Esophagus squamous epithelium (tissue), 5 donors: ENCODE data around the gene CPLANE2. TPM values are rescaled to one million over a fixed set of nuclear protein-coding genes. Genes with fewer than 3 reads are reported as not detected.

Experiments
- DNase-seq: peaks from one replicate; lab custom pipeline; 2025; lab: John Stamatoyannopoulos, UW
- H3K27ac ChIP-seq, 4 donors: fragments of 200-600 bp; sonication (generic); one replicate each; pipeline ENCODE4 v1.5.1; 2016 to 2019; ENCODE audit warnings: mild to moderate bottlenecking in 1 of 4
- H3K27me3 ChIP-seq, 4 donors: fragments of 200-600 bp; sonication (generic); 1 replicate in 3 of 4; 2 replicates in 1 of 4; pipeline versions ENCODE4 v1.5.1 to v1.6.0; 2017 to 2021; ENCODE audit warnings: antibody characterized with exemption in 1 of 4
- H3K36me3 ChIP-seq, 3 donors: fragments of 200-600 bp; sonication (generic); one replicate each; pipeline ENCODE4 v1.5.1; 2016 to 2019
- H3K4me1 ChIP-seq, 3 donors: fragments of 200-600 bp; sonication (generic); one replicate each; pipeline ENCODE4 v1.5.1; 2017 to 2019
- H3K4me3 ChIP-seq, 4 donors: fragments of 200-600 bp; sonication (generic); 1 replicate in 3 of 4; 2 replicates in 1 of 4; pipeline ENCODE4 v1.5.1; 2016 to 2019; ENCODE audit warnings: mild to moderate bottlenecking in 2 of 4, moderate library complexity in 1 of 4
- H3K9me3 ChIP-seq, 3 donors: fragments of 200-600 bp; sonication (generic); one replicate each; pipeline ENCODE4 v1.5.1; 2016 to 2019
- POLR2A ChIP-seq, 4 donors: fragments of 450-650 bp; IDR thresholded peaks; one replicate each; pipeline ENCODE4 v1.6.1; 2017; ENCODE audit warnings: antibody characterized with exemption in 4 of 4, mild to moderate bottlenecking in 4 of 4, moderate library complexity in 3 of 4
- WGBS, 2 donors: methylation state at CpG; one replicate each; pipeline ENCODE4 v1.1.5; 2018; 5-methylcytosine and 5-hydroxymethylcytosine counted together
- intact Hi-C: fragments of 100-400 bp; cut with DNase I; formaldehyde crosslinking; loops from one replicate; pipeline ENCODE4 v1.15.0; 2022
- total RNA-seq, 4 donors: library from RNA; depleted of rRNA; stranded (reverse); fragments of >200 nt; gene quantifications; one replicate each; pipeline ENCODE4 v1.1.0, GENCODE V29; 2016
- TF ChIP-seq, protein P1 (sequence below), 6 experiments: fragments of 450-650 bp in 4 of 6; fragments of 200-600 bp in 2 of 6; sonication (generic) in 2 of 6; IDR thresholded peaks; one replicate each; pipeline ENCODE4 v1.5.1; 2016 to 2019; ENCODE audit warnings: antibody characterized with exemption in 6 of 6, mild to moderate bottlenecking in 4 of 6, moderate library complexity in 4 of 6
- donor health status: DM: yes; HTN: yes; CAD: no.

The CPLANE2 gene
- total RNA-seq, 4 donors from 2014 or later, result 3.6 to 5.6 (median 3.9) TPM

DNA sequence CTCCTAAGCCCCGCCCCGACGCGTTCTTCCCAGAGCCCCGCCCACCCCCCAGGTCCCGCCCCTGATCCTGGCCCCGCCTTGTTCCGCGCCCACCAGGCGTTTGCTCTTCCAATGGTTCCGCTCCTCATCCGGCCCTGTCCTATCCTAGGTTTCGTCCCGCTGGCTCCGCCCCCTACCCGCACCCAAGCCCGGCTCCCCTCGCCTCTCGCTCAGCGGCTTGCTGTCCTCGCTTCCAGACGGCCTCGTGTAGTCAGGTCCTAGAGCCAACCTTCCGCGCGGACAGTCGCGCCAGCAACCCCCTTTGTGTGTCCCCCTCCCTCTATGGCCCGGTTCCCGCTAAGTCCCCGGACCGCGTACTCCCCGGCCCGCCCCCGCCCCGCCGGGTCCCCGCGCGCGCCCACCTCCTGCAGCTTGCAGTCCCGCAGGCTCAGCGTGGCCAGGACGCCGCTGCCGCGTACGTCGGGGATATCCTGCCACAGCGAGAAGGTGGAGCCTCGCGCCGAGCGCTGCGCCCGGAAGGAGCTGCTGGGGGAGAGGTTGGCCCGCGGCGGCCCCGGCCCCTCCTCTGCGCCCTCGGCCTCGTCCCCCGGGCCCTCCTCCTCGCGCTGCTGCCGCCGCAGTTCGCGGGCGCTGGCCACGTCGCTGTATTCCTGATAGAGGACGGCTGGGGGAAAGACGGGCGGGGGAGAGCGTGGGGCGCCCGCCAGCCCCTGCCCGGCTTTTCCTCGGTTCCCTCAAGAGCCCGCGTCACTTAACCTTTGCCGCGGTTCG, 30.3 kb downstream of the CPLANE2 start:
- intact Hi-C loops, result loop anchor here (5.0 kb wide), 1 partner anchor 36 kb away; no protein-coding TSS in a partner anchor
- Histone ChIP-seq H3K9me3 (no peaks in the 10 kb centered on the region), H3K36me3 (peaks cover 0 to 33% (median 8%) of the 10 kb centered on the region in 3 donors), H3K4me1 (peaks cover 32 to 66% (median 36%) of the 10 kb centered on the region in 3 donors), H3K27me3 (no peaks in the 10 kb centered on the region), H3K4me3 (peak overlapping the region; percentile 40 to 70 (median 52)), H3K27ac (peak overlapping the region; percentile 88 to 98 (median 92))
- DNase-seq, result peak; percentile 71
- WGBS, 2 donors, result 0 to 1% methylated on average over 9 to 19 of the region's 87 CpGs
- TF ChIP-seq POLR2A (IDR thresholded peaks at IDR 0.05), result peak in 2 of 4 donors; percentile 36 to 75
- TF ChIP-seq, protein P1, sequence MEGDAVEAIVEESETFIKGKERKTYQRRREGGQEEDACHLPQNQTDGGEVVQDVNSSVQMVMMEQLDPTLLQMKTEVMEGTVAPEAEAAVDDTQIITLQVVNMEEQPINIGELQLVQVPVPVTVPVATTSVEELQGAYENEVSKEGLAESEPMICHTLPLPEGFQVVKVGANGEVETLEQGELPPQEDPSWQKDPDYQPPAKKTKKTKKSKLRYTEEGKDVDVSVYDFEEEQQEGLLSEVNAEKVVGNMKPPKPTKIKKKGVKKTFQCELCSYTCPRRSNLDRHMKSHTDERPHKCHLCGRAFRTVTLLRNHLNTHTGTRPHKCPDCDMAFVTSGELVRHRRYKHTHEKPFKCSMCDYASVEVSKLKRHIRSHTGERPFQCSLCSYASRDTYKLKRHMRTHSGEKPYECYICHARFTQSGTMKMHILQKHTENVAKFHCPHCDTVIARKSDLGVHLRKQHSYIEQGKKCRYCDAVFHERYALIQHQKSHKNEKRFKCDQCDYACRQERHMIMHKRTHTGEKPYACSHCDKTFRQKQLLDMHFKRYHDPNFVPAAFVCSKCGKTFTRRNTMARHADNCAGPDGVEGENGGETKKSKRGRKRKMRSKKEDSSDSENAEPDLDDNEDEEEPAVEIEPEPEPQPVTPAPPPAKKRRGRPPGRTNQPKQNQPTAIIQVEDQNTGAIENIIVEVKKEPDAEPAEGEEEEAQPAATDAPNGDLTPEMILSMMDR (IDR thresholded peaks at IDR 0.05), result no peak

DNA sequence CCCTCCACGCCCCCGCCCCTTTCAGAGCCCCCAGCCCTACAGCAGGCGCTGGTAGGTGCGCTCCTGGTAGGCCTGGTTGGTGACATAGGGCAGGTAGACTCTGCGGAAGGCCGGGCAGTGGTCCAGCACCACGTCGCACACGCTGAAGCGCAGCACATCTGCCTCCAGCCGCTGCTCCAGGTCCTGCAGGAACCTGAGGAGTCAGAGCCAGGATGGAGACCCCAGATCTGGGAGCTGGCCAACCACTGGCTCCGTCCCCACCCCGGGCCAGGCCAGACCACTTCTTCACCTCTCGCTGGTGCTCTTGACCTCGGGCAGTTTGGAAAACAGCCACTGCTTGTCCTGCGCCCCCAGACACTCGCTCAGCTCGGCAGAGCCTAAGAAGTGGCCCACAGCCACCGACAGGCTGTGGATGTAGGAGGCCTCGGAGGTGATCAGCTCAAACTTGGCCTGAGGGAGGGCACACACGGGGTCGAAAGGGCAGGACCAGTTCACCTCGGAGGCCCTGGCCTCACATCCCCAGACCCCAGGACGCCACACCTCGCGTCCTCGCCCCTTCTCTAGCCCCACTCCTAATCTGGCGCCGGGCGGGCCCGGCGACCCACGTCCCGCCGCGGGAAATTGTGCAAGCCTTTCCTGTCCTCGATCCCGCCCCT, 31.0 kb downstream of the CPLANE2 start:
- intact Hi-C loops, result loop anchor here (5.0 kb wide), 1 partner anchor 36 kb away; no protein-coding TSS in a partner anchor
- Histone ChIP-seq H3K36me3 (peaks cover 0 to 40% (median 8%) of the 10 kb centered on the region in 3 donors), H3K4me3 (peak overlapping the region; percentile 40 to 70 (median 52)), H3K4me1 (peaks cover 29 to 59% (median 32%) of the 10 kb centered on the region in 3 donors), H3K27me3 (no peaks in the 10 kb centered on the region), H3K27ac (peak overlapping the region; percentile 88 to 98 (median 92)), H3K9me3 (no peaks in the 10 kb centered on the region)
- DNase-seq, result no peak
- WGBS, 2 donors, result 0 to 23% methylated on average over 7 to 10 of the region's 38 CpGs
- TF ChIP-seq POLR2A (IDR thresholded peaks at IDR 0.05), result no peak
- TF ChIP-seq, protein P1 (IDR thresholded peaks at IDR 0.05), result no peak

GRCh38 chr1:16205334-16205671, 31.7 kb downstream of the CPLANE2 start:
- H3K9me3 ChIP-seq, result no peaks in the 10 kb centered on the region
- H3K4me1 ChIP-seq, result peaks cover 23 to 51% (median 32%) of the 10 kb centered on the region in 3 donors
- intact Hi-C loops, result loop anchor here (5.0 kb wide), 1 partner anchor 37 kb away; no protein-coding TSS in a partner anchor
- DNase-seq, result no peak
- peaks cover 0 to 47% (median 8%) of the 10 kb centered on the region in 3 donors for H3K36me3 ChIP-seq
- TF ChIP-seq POLR2A (IDR thresholded peaks at IDR 0.05), result no peak
- TF ChIP-seq, protein P1 (IDR thresholded peaks at IDR 0.05), result no peak
- no peaks in the 10 kb centered on the region for H3K27me3 ChIP-seq
- WGBS, 2 donors, result 96 to 100% methylated on average over 2 to 5 of the region's 11 CpGs
- H3K27ac ChIP-seq, result peak overlapping the region; percentile 88 to 98 (median 92)
- no peak overlapping the region for H3K4me3 ChIP-seq

DNA sequence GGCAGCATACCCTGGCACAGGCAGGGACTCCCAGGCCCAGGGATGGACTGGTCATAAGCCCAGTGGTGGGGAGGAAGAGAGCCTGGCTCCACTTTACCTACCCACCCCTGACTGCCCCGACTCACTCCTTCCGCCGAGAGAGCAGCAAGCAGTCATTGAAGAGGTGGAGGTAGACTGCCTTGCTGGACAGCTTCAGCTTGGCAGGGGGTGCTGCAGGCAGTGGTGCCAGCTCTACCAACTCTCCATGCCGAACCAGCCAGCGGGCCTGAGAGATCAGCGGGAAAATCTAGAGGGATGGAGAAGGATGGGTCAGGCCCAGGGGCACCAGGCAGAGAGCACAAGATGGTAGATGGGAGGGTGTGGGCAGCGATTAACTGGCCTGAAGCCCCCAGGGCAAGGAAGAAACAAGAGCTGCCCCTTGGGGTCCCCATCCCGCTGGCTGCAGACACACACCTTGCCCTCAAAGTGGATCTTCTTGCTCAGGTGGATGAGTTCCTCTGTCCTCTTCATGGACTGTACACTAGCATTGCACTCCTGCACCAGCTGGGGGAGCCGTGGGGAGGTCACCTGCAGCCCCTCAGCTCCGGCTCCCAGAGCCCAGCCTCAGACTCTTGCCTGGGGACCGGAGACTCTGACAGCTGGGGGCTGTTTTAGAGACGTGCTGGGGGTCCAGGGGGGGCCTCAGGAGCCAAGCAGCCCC, 32.2 kb downstream of the CPLANE2 start:
- H3K27me3 ChIP-seq, result no peaks in the 10 kb centered on the region
- intact Hi-C loops, result loop anchor here (5.0 kb wide), 1 partner anchor 38 kb away; no protein-coding TSS in a partner anchor
- no peak for DNase-seq
- peaks cover 0 to 52% (median 8%) of the 10 kb centered on the region in 3 donors for H3K36me3 ChIP-seq
- TF ChIP-seq POLR2A (IDR thresholded peaks at IDR 0.05), result no peak
- TF ChIP-seq, protein P1 (IDR thresholded peaks at IDR 0.05), result peak in 2 of 6 experiments; percentile 23 to 29
- H3K4me1 ChIP-seq, result peaks cover 23 to 46% (median 27%) of the 10 kb centered on the region in 3 donors
- 90 to 93% methylated on average over 5 to 8 of the region's 12 CpGs for whole genome bisulfite sequencing, 2 donors
- H3K27ac ChIP-seq, result peak overlapping the region in 2 of 4 donors; percentile 88 to 98
- H3K4me3 ChIP-seq, result no peak overlapping the region
- no peaks in the 10 kb centered on the region for H3K9me3 ChIP-seq
